HCT116 (cell line): ENCODE measurements around the gene MOB3B. TPM values are rescaled to one million over a fixed set of nuclear protein-coding genes. Genes with fewer than 3 reads are reported as not detected.

Experiments used
- ATAC-seq: fragments of 200-7000 bp; cut with Tn5 transposase; 2 replicates; pipeline ENCODE4 v1.9.1; 2020; ENCODE audit warnings: mild to moderate bottlenecking, moderate library complexity
- BruUV-seq: library from RNA; stranded (reverse); fragments of 400-500 nt; replicated peaks from 2 replicates; lab custom pipeline; 2021; lab: Mats Ljungman, UMichigan
- CTCF ChIA-PET: fragments of 300-600 bp; sonication (Branson Sonifier 250); formaldehyde crosslinking; loops from one replicate; lab custom pipeline; 2021; ENCODE audit warnings: antibody characterized with exemption; lab: Charles Lee
- POLR2A ChIA-PET: fragments of 300-600, 350-600 bp; sonication (Branson Sonifier 250); formaldehyde crosslinking; loops from one replicate; lab custom pipeline; 2021; ENCODE audit warnings: antibody characterized with exemption; lab: Charles Lee
- RAD21 ChIA-PET, 2 experiments: fragments of 300-600 bp; sonication (Branson Sonifier 250); formaldehyde crosslinking; loops; one replicate each; lab custom pipeline; 2023; ENCODE audit warnings: low total read pairs in 2 of 2; ENCODE audit not compliant: uncharacterized antibody in 2 of 2, unreplicated experiment in 2 of 2, low non-redundant PET in 1 of 2; lab: Charles Lee
- DNase-seq: peaks from one replicate; pipeline ENCODE4 v3.0.0-alpha.2; 2010; ENCODE audit warnings: low read depth, low spot score
- H2AFZ ChIP-seq: fragments of 200-600 bp; shearing (Covaris generic), sonication (generic); 2 replicates; pipeline ENCODE4 v1.6.1; 2017; ENCODE audit warnings: low read depth, mixed run types, mixed read lengths, antibody characterized with exemption, low read length; ENCODE audit not compliant: poor library complexity, severe bottlenecking
- H3K27ac ChIP-seq: 2 replicates; pipeline ENCODE4 v1.5.1; 2012; ENCODE audit warnings: low read depth, low read length
- H3K27me3 ChIP-seq: fragments of 200-600 bp; sonication (generic); 2 replicates; pipeline ENCODE4 v1.6.1; 2016; ENCODE audit warnings: mixed run types, low read length, mixed read lengths; ENCODE audit not compliant: insufficient read depth
- H3K36me3 ChIP-seq, 2 experiments: fragments of 200-500 bp in 1 of 2; fragments of 200-600 bp in 1 of 2; sonication (Bioruptor generic) in 1 of 2; sonication (generic) in 1 of 2; 2 replicates each; pipeline versions ENCODE4 v1.5.1 to v1.6.1; 2014 to 2016; ENCODE audit warnings: low read length in 2 of 2, inconsistent platforms in 1 of 2, mixed read lengths in 1 of 2, mixed run types in 1 of 2; ENCODE audit not compliant: insufficient read depth in 2 of 2, control insufficient read depth in 1 of 2
- H3K4me1 ChIP-seq, 2 experiments: fragments of 200-600 bp in 1 of 2; sonication (generic) in 1 of 2; 2 replicates each; pipeline versions ENCODE4 v1.5.1 to v1.6.1; 2012 to 2017; ENCODE audit warnings: low read length in 2 of 2, inconsistent platforms in 1 of 2, mild to moderate bottlenecking in 1 of 2, mixed read lengths in 1 of 2, mixed run types in 1 of 2, moderate library complexity in 1 of 2; ENCODE audit not compliant: insufficient read depth in 2 of 2, control insufficient read depth in 1 of 2
- H3K4me2 ChIP-seq: fragments of 200-600 bp; sonication (generic); 2 replicates; pipeline ENCODE4 v1.6.1; 2017; ENCODE audit warnings: mixed run types, low read length, mixed read lengths
- H3K4me3 ChIP-seq, 2 experiments: fragments of 200-600 bp in 1 of 2; sonication (generic) in 1 of 2; replicated peaks in 1 of 2; 2 replicates each; pipeline ENCODE4 v1.5.1; 2011 to 2016; ENCODE audit warnings: low read length in 2 of 2, control low read depth in 1 of 2, low read depth in 1 of 2, mild to moderate bottlenecking in 1 of 2, mixed read lengths in 1 of 2, mixed run types in 1 of 2
- H3K79me2 ChIP-seq: fragments of 200-600 bp; sonication (generic); 2 replicates; pipeline ENCODE4 v1.6.1; 2017; ENCODE audit warnings: mild to moderate bottlenecking, mixed run types, low read length, moderate library complexity, mixed read lengths; ENCODE audit not compliant: insufficient read depth
- H3K9ac ChIP-seq: fragments of 200-600 bp; sonication (generic); 2 replicates; pipeline ENCODE4 v1.6.1; 2016; ENCODE audit warnings: low read length, mixed read lengths
- H3K9me2 ChIP-seq: fragments of 200-600 bp; sonication (generic), shearing (Covaris generic); 2 replicates; pipeline ENCODE4 v1.6.1; 2017; ENCODE audit warnings: mixed run types, mild to moderate bottlenecking, moderate library complexity; ENCODE audit not compliant: insufficient read depth
- H3K9me3 ChIP-seq, 2 experiments: fragments of 200-500 bp in 1 of 2; fragments of 200-600 bp in 1 of 2; sonication (Bioruptor generic) in 1 of 2; sonication (generic) in 1 of 2; 2 replicates each; pipeline ENCODE4 v1.6.1; 2014 to 2017; ENCODE audit warnings: low read length in 2 of 2, mixed read lengths in 2 of 2, inconsistent platforms in 1 of 2, low read depth in 1 of 2, mild to moderate bottlenecking in 1 of 2, mixed run types in 1 of 2, moderate library complexity in 1 of 2; ENCODE audit not compliant: control insufficient read depth in 1 of 2, insufficient read depth in 1 of 2
- H4K20me1 ChIP-seq: fragments of 200-600 bp; sonication (generic), shearing (Covaris generic); 2 replicates; pipeline ENCODE4 v1.6.1; 2017; ENCODE audit warnings: mixed run types, mild to moderate bottlenecking, moderate library complexity; ENCODE audit not compliant: insufficient read depth
- CBX3 ChIP-seq: IDR thresholded peaks from 2 replicates; pipeline ENCODE4 v1.6.1; 2012; ENCODE audit warnings: low read depth
- EGR1 ChIP-seq: IDR thresholded peaks from 2 replicates; pipeline ENCODE4 v1.6.1; 2012; ENCODE audit warnings: low read depth
- ELF1 ChIP-seq: IDR thresholded peaks from 2 replicates; pipeline ENCODE4 v1.6.1; 2012; ENCODE audit warnings: low read depth, borderline replicate concordance
- EZH2phosphoT487 ChIP-seq: fragments of 200-600 bp; IDR thresholded peaks from 2 replicates; pipeline ENCODE4 v1.6.1; 2018; ENCODE audit warnings: antibody characterized with exemption, borderline replicate concordance
- FOSL1 ChIP-seq: IDR thresholded peaks from 2 replicates; pipeline ENCODE4 v1.6.1; 2012; ENCODE audit warnings: low read depth
- JUND ChIP-seq: IDR thresholded peaks from 2 replicates; pipeline ENCODE4 v1.6.1; 2012
- POLR2A ChIP-seq: IDR thresholded peaks from 2 replicates; pipeline ENCODE4 v1.7.0; 2011; ENCODE audit warnings: borderline replicate concordance; ENCODE audit not compliant: insufficient read depth, insufficient read length; ENCODE audit errors: extremely low read depth
- SIN3A ChIP-seq: IDR thresholded peaks from 2 replicates; pipeline ENCODE4 v1.6.1; 2012; ENCODE audit warnings: low read depth
- SRF ChIP-seq: IDR thresholded peaks from 2 replicates; pipeline ENCODE4 v1.6.1; 2012; ENCODE audit warnings: low read depth
- YY1 ChIP-seq: IDR thresholded peaks from 2 replicates; pipeline ENCODE4 v1.6.1; 2011; ENCODE audit warnings: low read length, low read depth, moderate library complexity, mild to moderate bottlenecking; ENCODE audit not compliant: insufficient replicate concordance; ENCODE audit errors: extremely low read depth
- ZBTB33 ChIP-seq: IDR thresholded peaks from 2 replicates; pipeline ENCODE4 v1.6.1; 2011; ENCODE audit warnings: mild to moderate bottlenecking, low read length, moderate library complexity; ENCODE audit not compliant: insufficient replicate concordance; ENCODE audit errors: extremely low read depth
- ZFX ChIP-seq: fragments of 450-650 bp; IDR thresholded peaks from 2 replicates; pipeline ENCODE4 v1.6.1; 2017
- ZNF274 ChIP-seq: fragments of 200-500 bp; sonication (Bioruptor generic); IDR thresholded peaks from 2 replicates; pipeline ENCODE4 v1.6.1; 2014; ENCODE audit warnings: mild to moderate bottlenecking, low read depth, low read length, inconsistent platforms
- intact Hi-C: fragments of 100-400 bp; cut with micrococcal nuclease; formaldehyde crosslinking; loops from 2 replicates; pipeline ENCODE4 v1.10.0; 2022
- total RNA-seq: library from RNA; stranded (reverse); gene quantifications from one replicate; pipeline ENCODE4 v1.2.1, GENCODE V29; 2021; ENCODE audit not compliant: unreplicated experiment
- TF ChIP-seq, protein P1 (sequence below), 3 experiments: fragments of 200-600 bp in 1 of 3; sonication (generic) in 1 of 3; IDR thresholded peaks in 2 of 3; conservative IDR thresholded peaks in 1 of 3; 2 replicates each; pipeline ENCODE4 v1.5.1; 2012 to 2017; ENCODE audit warnings: low read depth in 2 of 3, low read length in 2 of 3, antibody characterized with exemption in 1 of 3, borderline replicate concordance in 1 of 3, control low read depth in 1 of 3, mild to moderate bottlenecking in 1 of 3, mixed read lengths in 1 of 3, mixed run types in 1 of 3, moderate library complexity in 1 of 3; ENCODE audit not compliant: insufficient read depth in 1 of 3
- TF ChIP-seq, protein P2 (sequence below): IDR thresholded peaks from 2 replicates; pipeline ENCODE4 v1.6.1; 2012; ENCODE audit warnings: low read depth
- TF ChIP-seq, protein P3 (sequence below): IDR thresholded peaks from 2 replicates; pipeline ENCODE4 v1.6.1; 2012

Gene MOB3B
- total RNA-seq, 1 experiment from 2014 or later: 1.2 TPM

- no peak for ATAC-seq
- Histone ChIP-seq H3K9me3 (no peaks in the 10 kb centered on the region), H3K27ac (no peak overlapping the region), H4K20me1 (no peaks in the 10 kb centered on the region), H3K4me2 (no peak overlapping the region), H3K27me3 (no peaks in the 10 kb centered on the region), H3K4me1 (no peaks in the 10 kb centered on the region), H3K36me3 (peaks cover 0 to 3% of the 10 kb centered on the region in 2 experiments; a peak in 1 of 4 replicates), H3K4me3 (no peak overlapping the region), H3K79me2 (no peaks in the 10 kb centered on the region), H3K9me2 (no peaks in the 10 kb centered on the region), H3K9ac (no peak overlapping the region), H2AFZ (no peak overlapping the region)
- ChIA-PET POLR2A (no interaction called here), CTCF (no interaction called here), RAD21 (no interaction called here)
- intact Hi-C loops: no loop called here
- no TSS peak for BruUV-seq
- no peak for DNase-seq
- TF ChIP-seq SIN3A (no peak), JUND (no peak), ZNF274 (no peak), YY1 (no peak), EGR1 (no peak), EZH2phosphoT487 (no peak), ELF1 (no peak), ZFX (no peak), CBX3 (no peak), SRF (no peak), POLR2A (no peak), FOSL1 (no peak), ZBTB33 (no peak)
- TF ChIP-seq, protein P1, sequence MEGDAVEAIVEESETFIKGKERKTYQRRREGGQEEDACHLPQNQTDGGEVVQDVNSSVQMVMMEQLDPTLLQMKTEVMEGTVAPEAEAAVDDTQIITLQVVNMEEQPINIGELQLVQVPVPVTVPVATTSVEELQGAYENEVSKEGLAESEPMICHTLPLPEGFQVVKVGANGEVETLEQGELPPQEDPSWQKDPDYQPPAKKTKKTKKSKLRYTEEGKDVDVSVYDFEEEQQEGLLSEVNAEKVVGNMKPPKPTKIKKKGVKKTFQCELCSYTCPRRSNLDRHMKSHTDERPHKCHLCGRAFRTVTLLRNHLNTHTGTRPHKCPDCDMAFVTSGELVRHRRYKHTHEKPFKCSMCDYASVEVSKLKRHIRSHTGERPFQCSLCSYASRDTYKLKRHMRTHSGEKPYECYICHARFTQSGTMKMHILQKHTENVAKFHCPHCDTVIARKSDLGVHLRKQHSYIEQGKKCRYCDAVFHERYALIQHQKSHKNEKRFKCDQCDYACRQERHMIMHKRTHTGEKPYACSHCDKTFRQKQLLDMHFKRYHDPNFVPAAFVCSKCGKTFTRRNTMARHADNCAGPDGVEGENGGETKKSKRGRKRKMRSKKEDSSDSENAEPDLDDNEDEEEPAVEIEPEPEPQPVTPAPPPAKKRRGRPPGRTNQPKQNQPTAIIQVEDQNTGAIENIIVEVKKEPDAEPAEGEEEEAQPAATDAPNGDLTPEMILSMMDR (IDR thresholded peaks at IDR 0.05 in 2 of 3, conservative IDR thresholded peaks at IDR 0.05 in 1 of 3; ENCODE audit: borderline replicate concordance in 1 of 3, insufficient read depth in 1 of 3, low read depth in 2 of 3, low read length in 2 of 3): no peak
- TF ChIP-seq, protein P2, sequence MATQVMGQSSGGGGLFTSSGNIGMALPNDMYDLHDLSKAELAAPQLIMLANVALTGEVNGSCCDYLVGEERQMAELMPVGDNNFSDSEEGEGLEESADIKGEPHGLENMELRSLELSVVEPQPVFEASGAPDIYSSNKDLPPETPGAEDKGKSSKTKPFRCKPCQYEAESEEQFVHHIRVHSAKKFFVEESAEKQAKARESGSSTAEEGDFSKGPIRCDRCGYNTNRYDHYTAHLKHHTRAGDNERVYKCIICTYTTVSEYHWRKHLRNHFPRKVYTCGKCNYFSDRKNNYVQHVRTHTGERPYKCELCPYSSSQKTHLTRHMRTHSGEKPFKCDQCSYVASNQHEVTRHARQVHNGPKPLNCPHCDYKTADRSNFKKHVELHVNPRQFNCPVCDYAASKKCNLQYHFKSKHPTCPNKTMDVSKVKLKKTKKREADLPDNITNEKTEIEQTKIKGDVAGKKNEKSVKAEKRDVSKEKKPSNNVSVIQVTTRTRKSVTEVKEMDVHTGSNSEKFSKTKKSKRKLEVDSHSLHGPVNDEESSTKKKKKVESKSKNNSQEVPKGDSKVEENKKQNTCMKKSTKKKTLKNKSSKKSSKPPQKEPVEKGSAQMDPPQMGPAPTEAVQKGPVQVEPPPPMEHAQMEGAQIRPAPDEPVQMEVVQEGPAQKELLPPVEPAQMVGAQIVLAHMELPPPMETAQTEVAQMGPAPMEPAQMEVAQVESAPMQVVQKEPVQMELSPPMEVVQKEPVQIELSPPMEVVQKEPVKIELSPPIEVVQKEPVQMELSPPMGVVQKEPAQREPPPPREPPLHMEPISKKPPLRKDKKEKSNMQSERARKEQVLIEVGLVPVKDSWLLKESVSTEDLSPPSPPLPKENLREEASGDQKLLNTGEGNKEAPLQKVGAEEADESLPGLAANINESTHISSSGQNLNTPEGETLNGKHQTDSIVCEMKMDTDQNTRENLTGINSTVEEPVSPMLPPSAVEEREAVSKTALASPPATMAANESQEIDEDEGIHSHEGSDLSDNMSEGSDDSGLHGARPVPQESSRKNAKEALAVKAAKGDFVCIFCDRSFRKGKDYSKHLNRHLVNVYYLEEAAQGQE: no peak
- TF ChIP-seq, protein P3, sequence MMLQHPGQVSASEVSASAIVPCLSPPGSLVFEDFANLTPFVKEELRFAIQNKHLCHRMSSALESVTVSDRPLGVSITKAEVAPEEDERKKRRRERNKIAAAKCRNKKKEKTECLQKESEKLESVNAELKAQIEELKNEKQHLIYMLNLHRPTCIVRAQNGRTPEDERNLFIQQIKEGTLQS: no peak
Observed at GRCh38 chr9:27563738-27564430, 34.3 kb upstream of the MOB3B start.
